ENCODE results near the gene PPP1R3D. TPM values are rescaled to one million over a fixed set of nuclear protein-coding genes. Genes with fewer than 3 reads are reported as not detected.

Gene PPP1R3D
- total and polyA plus RNA-seq, 2 donors from 2014 or later, result 4.2 to 7.6 TPM

DNA sequence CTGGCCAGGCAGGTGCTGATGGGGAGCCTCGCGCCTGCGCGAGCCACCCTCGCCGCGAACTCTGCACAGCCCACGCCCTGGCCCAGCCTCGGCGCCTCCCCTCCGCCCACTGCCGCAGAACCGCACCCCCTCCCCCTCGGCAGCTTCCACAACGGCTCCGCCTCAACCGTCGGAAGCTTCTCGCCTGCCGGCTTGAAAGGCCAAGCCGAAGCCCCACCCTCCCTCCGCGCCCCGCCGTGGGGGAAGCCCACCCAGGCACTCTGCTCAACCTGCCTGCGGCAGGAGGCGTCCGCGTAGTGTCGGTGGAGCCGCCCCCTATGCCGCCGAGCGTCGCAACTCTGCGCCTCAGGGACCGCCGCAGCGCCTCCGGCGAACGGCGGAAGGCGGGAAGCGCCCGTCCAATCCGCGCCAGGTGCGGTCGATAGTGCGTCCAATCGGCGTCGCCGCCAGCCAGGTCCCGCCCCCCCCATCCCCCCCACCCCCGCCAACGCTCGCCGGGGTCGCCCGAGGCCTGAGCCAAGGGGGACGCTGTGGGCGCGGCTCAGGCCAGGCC lies 6.7 kb downstream of the PPP1R3D start, which contains the start of gene SYCP2:
Gene SYCP2 (minus strand): TSS at position 342 of the 553 bp plus-strand sequence. CDS start 11,224 bp downstream, outside the sequence.
- TF ChIP-seq, protein P1, sequence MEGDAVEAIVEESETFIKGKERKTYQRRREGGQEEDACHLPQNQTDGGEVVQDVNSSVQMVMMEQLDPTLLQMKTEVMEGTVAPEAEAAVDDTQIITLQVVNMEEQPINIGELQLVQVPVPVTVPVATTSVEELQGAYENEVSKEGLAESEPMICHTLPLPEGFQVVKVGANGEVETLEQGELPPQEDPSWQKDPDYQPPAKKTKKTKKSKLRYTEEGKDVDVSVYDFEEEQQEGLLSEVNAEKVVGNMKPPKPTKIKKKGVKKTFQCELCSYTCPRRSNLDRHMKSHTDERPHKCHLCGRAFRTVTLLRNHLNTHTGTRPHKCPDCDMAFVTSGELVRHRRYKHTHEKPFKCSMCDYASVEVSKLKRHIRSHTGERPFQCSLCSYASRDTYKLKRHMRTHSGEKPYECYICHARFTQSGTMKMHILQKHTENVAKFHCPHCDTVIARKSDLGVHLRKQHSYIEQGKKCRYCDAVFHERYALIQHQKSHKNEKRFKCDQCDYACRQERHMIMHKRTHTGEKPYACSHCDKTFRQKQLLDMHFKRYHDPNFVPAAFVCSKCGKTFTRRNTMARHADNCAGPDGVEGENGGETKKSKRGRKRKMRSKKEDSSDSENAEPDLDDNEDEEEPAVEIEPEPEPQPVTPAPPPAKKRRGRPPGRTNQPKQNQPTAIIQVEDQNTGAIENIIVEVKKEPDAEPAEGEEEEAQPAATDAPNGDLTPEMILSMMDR (IDR thresholded peaks at IDR 0.05; ENCODE audit: borderline replicate concordance, extremely low read depth, insufficient read depth), result no peak
- peak within 1 kb of the TSS in 2 of 3 donors; percentile 16 to 62 for H3K9ac ChIP-seq (ENCODE audit: low read length in 3 of 3)
- FAIRE-seq (no peak), DNase-seq (peak in 3 of 5 donors; percentile 68 to 83 (median 69))
- peak within 1 kb of the TSS; percentile 30 to 72 (median 62) for H3K4me3 ChIP-seq (ENCODE audit: low read length in 3 of 3)
- no peaks in the 10 kb centered on the region for H3K36me3 ChIP-seq (ENCODE audit: control insufficient read depth in 2 of 3, insufficient read depth in 3 of 3, low read length in 3 of 3)
- intact Hi-C loops (cut with DNase I), result no loop called here
- no peaks in the 10 kb centered on the region for H3K9me3 ChIP-seq (ENCODE audit: control insufficient read depth in 2 of 3, insufficient read depth in 1 of 3, low read length in 3 of 3)
- H3K4me1 ChIP-seq (ENCODE audit: control insufficient read depth in 2 of 3, insufficient read depth in 2 of 3, low read depth in 1 of 3, low read length in 3 of 3), result peaks cover 0 to 2% (median 2%) of the 10 kb centered on the region in 3 donors
- H3K27ac ChIP-seq (ENCODE audit: low read depth in 2 of 2, low read length in 2 of 2), result peak within 1 kb of the TSS; percentile 47 to 60
- no peaks in the 10 kb centered on the region for H3K27me3 ChIP-seq (ENCODE audit: control insufficient read depth, insufficient read depth, low read length)

DNA sequence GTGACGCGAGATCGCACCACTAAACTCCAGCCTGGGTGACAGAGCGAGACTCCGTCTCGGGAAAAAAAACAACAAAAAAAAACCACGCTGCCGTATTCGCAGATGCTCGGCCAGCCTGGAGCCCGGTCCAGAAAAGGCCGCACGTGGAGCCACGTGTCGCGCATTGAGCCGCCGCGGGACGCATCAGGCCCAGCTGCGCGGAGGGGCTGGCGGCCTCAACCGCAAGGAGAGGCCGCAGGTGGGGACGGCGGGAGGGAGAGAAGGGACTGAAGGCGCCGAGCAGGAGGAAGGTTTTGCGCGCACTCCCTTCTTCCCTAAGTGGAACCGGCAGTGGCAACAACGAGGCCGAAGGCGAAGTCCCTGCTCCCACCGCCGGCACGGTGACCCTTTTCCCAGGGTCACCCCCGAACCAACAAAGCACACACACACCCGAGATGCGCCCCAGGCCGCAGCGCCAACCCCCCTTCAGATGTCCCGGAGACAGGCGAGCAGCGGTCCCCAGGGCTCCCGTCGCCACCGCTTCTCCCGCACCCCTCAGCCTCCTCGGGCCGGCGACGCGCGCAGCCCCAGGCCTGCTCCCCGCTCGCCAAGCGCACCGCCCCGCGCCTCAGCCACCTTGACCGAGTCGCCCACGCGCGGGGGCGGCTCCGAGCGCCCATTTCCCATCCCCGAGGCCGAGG lies 7.3 kb downstream of the PPP1R3D start:
- Histone ChIP-seq H3K27me3 (ENCODE audit: control insufficient read depth, insufficient read depth, low read length) (no peaks in the 10 kb centered on the region), H3K4me3 (ENCODE audit: low read length in 3 of 3) (no peak overlapping the region), H3K9me3 (ENCODE audit: control insufficient read depth in 2 of 3, insufficient read depth in 1 of 3, low read length in 3 of 3) (no peaks in the 10 kb centered on the region), H3K9ac (ENCODE audit: low read length in 3 of 3) (no peak overlapping the region), H3K4me1 (ENCODE audit: control insufficient read depth in 2 of 3, insufficient read depth in 2 of 3, low read depth in 1 of 3, low read length in 3 of 3) (peaks cover 0 to 3% (median 0%) of the 10 kb centered on the region in 3 donors), H3K36me3 (ENCODE audit: control insufficient read depth in 2 of 3, insufficient read depth in 3 of 3, low read length in 3 of 3) (no peaks in the 10 kb centered on the region), H3K27ac (ENCODE audit: low read depth in 2 of 2, low read length in 2 of 2) (no peak overlapping the region)
- TF ChIP-seq, protein P1 (IDR thresholded peaks at IDR 0.05; ENCODE audit: borderline replicate concordance, extremely low read depth, insufficient read depth), result no peak
- FAIRE-seq (no peak), DNase-seq (peak in 2 of 5 donors; percentile 57 to 70)
- intact Hi-C loops (cut with DNase I), result no loop called here

DNA sequence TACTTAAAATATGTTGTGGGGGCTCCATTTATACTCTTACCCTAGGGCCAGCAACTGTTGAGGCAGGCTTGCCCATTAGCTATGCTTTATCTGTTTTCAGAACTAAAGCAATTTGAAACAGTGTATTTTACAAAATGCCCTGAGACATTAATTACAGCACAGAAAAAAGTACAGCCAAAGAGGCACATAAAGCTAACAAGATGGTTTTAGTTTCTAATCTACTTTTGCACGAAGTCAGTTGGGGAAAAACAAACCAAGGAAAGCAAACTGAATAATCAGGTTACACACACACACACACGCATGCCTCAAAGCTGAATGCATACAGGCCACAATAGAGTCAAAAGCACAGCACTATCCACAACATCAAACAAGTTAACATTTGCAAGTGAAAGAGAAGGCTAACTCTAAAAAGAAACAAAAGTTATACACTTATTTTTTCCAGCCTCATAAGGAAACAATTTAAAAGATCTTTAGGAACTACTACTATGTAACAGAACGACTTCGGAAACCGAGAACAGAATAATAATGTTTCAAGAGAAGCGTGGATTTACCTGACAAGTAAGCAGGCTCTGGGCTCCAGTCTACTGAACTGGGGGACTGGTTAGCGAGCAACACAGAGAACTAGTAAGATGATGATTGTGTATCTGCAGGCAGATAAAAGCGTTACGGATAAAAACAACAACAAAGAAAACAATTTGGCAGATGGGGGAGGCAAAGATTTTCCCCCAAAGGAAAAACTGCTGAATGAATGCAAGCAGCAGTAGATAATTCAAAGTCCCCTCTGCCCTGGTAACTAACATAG lies 8.4 kb downstream of the PPP1R3D start:
- Histone ChIP-seq H3K9me3 (ENCODE audit: control insufficient read depth in 2 of 3, insufficient read depth in 1 of 3, low read length in 3 of 3) (no peaks in the 10 kb centered on the region), H3K36me3 (ENCODE audit: control insufficient read depth in 2 of 3, insufficient read depth in 3 of 3, low read length in 3 of 3) (no peaks in the 10 kb centered on the region), H3K9ac (ENCODE audit: low read length in 3 of 3) (no peak overlapping the region), H3K27me3 (ENCODE audit: control insufficient read depth, insufficient read depth, low read length) (no peaks in the 10 kb centered on the region), H3K4me3 (ENCODE audit: low read length in 3 of 3) (no peak overlapping the region), H3K4me1 (ENCODE audit: control insufficient read depth in 2 of 3, insufficient read depth in 2 of 3, low read depth in 1 of 3, low read length in 3 of 3) (peaks cover 0 to 5% (median 0%) of the 10 kb centered on the region in 3 donors), H3K27ac (ENCODE audit: low read depth in 2 of 2, low read length in 2 of 2) (no peak overlapping the region)
- FAIRE-seq (no peak), DNase-seq (no peak)
- intact Hi-C loops (cut with DNase I), result no loop called here
- TF ChIP-seq, protein P1 (IDR thresholded peaks at IDR 0.05; ENCODE audit: borderline replicate concordance, extremely low read depth, insufficient read depth), result no peak
